NCI-H446 treated with DMSO at 0.1 percent for 48 hours (cell line): ENCODE measurements around the gene INO80.

Experiments
- DNase-seq: peaks from one replicate; lab custom pipeline; 2025; lab: John Stamatoyannopoulos, UW

Gene INO80

GRCh38 chr15:41043276-41043951 lies 72.7 kb downstream of the INO80 start:
- DNase-seq = no peak

- DNase-seq = no peak
These were observed 73.2 kb downstream of the INO80 start for GRCh38 chr15:41042851-41043250.

GRCh38 chr15:41039121-41039520 lies 77.0 kb downstream of the INO80 start:
- DNase-seq = no peak

- no peak for DNase-seq
These were observed 84.1 kb downstream of the INO80 start for GRCh38 chr15:41032079-41032328.

- DNase-seq = no peak
These were observed 84.6 kb downstream of the INO80 start for GRCh38 chr15:41031232-41032078.

GRCh38 chr15:41028853-41029252 lies 87.2 kb downstream of the INO80 start:
- no peak for DNase-seq

GRCh38 chr15:41025393-41025792 lies 90.7 kb downstream of the INO80 start:
- DNase-seq = no peak

DNA sequence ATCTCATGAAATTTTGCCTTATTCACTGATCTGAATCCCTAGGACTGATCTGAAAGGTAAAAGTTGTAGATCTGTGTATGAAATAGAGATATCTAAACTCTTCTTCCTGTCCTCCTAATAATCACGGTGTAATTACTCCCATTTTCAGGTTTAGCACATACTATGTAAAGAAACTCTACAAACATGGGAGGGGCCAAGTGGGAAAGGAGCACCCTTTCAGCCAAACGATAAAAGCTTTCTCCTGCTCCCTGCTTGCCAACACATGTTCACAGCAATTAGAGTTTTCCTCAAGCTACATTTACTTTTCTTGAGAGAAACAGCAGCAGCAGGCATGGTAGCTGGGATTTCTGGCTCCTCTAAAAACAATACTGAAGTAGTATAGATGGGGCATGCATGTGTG lies 91.2 kb downstream of the INO80 start:
- no peak for DNase-seq

- DNase-seq = no peak
These were observed 91.9 kb downstream of the INO80 start for GRCh38 chr15:41024131-41024530.

DNA sequence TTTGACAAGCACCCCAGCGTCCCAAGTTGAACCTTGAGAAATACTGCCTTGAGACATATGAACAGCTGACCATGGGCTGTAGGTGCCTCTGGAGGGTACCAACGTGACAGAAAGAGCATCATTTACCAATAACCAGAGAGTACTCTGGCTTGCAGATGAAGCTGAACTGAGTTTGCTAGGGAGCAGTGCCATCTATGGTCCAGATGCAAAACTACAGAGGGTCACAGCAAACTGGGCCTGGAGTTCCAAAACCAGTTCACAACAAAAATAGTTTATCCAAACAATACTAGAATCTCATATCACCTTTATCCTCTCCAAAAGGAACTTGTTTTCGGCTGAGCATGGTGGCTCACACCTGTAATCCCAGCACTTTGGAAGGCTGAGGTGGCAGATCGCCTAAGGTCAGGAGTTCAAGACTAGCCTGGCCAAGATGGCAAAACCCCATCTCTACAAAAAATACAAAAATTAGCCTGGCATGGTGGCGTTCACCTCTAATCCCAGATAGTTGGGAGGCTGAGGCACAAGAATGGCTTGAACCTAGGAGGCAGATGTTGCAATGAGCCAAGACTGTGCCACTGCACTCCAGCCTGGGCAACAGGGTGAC lies 93.5 kb downstream of the INO80 start:
- DNase-seq = no peak

- DNase-seq = no peak
These were observed 95.3 kb downstream of the INO80 start for GRCh38 chr15:41020829-41021228.

DNA sequence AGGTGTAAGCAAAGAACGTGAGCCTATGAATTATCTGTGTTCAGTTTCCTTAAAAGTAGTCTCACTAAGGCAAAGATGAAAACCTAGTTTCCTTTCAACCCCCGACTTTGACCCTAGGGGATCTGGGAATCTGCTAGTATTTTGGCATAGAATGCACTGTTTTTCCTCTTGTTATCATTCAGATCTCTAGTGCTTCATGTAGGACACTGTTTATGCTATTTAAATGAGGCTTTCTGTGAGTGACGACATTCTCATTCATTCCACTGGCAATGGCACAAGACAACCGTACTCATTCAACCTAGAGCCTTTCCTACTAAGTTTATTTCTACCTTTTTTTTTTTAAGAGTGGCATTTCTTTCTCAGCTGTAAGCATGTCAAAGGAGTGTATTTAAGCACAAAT lies 95.8 kb downstream of the INO80 start:
- no peak for DNase-seq

DNA sequence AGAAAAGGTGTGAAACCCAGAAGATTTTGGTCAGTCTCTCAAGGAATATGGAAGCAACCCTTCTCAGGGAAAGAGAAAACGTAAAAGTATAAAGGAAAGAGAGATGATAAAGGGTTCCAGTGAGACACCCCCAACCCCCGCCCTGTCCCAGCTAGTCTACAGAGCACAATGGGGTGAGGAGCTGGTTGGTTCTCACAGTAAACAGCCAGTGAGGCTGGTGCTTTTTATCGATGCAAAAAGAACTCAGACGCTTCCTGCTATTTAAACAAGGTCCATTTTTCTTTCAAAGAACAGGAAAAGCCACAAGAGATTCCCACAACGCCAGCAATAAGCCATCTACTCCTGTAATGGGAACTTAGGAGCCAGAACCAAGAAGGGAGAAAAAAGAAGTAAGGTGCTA lies 96.9 kb downstream of the INO80 start:
- DNase-seq = no peak

DNA sequence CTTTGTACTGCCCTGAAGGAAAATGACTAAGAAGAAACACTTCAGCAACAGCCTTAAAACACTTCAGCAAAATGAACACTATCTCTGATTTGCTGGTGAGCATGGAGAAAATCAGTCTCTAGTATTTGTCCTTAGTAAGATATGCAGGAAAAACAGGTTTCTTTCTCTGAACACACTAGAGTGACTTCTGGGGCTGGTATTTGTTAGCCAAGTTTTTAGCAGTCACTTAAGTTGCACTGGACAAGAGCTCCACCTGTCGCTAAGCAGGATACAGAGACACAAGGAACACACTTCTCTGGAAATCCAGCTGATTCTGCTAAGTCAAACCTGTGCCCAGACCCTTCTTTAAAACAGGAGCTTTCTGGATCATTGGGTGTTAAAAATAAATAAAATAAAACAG lies 97.5 kb downstream of the INO80 start:
- DNase-seq = no peak

- no peak for DNase-seq
These were observed 98.9 kb downstream of the INO80 start for GRCh38 chr15:41017066-41017735.

- no peak for DNase-seq
These were observed 102.2 kb downstream of the INO80 start for GRCh38 chr15:41013691-41014414.

- no peak for DNase-seq
These were observed 104.8 kb downstream of the INO80 start for GRCh38 chr15:41011055-41011815.

DNA sequence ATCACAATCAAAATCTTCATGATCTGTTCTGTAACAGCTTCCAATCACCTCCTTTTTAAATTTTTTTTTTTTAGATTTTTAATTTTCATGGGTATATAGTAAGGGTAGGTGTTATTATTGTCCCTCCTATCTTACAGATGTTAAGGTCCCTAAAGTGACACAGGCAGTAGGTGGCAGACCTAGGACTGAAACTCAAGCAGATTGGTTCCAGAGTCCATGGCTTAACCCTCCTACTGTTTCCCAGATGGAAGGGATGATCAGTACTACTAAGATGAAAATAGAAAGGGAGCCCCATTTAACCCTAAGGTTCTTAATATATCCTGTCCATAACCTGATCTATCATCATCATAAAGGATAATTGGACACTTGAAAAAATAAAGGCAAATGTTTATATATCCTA lies 105.7 kb downstream of the INO80 start:
- DNase-seq = no peak

DNA sequence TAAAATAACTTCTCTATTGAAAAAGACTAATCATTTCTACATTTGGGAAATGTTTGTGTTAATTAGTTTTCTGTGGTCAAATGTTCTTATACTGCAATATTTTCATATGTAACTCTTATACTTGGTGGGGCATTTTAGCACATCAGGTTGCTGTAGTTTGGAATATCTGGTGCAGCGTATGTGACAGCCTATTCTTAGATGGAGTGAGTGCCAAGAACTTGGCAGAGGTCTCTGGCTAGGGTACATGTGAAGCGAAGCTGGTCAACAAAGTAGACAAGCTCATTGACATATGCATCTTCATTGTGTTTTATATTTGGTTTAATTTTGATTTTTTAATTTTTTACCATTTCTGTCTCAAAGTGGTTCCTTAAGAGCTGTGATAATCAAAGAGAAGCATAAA lies 109.6 kb downstream of the INO80 start:
- DNase-seq = no peak

DNA sequence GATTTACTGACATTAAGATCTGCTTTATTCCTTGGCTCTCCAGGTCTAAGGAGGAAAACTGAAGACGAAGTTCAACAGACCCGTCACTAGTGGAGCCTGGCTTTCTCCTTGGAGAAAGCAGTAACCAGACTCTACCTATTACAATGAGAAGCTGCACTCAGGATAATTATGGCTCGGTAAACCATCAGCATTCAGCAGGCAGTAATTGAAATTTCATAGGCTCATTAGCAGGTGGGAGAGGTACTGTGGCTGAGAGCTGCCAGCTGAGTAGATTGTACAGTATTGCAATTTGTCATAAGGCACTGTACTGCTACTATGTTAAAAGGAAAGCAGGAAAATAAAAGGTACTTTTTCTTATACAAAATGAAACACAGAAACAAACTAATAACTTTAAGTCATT lies 111.6 kb downstream of the INO80 start:
- no peak for DNase-seq

- DNase-seq = no peak
These were observed 114.4 kb downstream of the INO80 start for GRCh38 chr15:41001524-41002214.
